Stimulated activated CD8-positive, alpha-beta memory T cell treated with anti-CD3 and anti-CD28 coated beads, Interleukin-12 subunit alpha, Interleukin-12 subunit beta, amount 100 ng/mL, for 4 hours (primary cell): ENCODE measurements around the gene PITPNC1.
"Not testable (repeated sequence)": the region's sequence is repeated elsewhere in the genome, so short reads cannot be mapped to it uniquely, and the experiment has no call there.

Experiments
- DNase-seq: peaks from one replicate; pipeline ENCODE4 v3.0.0-alpha.2; 2020; ENCODE audit warnings: low read depth

The PITPNC1 gene

GRCh38 chr17:67651218-67651579 lies 274.1 kb downstream of the PITPNC1 start:
- DNase-seq = not testable (repeated sequence)

GRCh38 chr17:67652433-67652832 lies 275.4 kb downstream of the PITPNC1 start:
- no peak for DNase-seq

- no peak for DNase-seq
These were observed 278.5 kb downstream of the PITPNC1 start for GRCh38 chr17:67655478-67656148.

- DNase-seq = no peak
These were observed 279.6 kb downstream of the PITPNC1 start for GRCh38 chr17:67656494-67657203.

GRCh38 chr17:67657596-67657995 lies 280.5 kb downstream of the PITPNC1 start:
- DNase-seq = no peak

GRCh38 chr17:67658265-67658664 lies 281.2 kb downstream of the PITPNC1 start:
- no peak for DNase-seq

- DNase-seq = no peak
These were observed 281.9 kb downstream of the PITPNC1 start for GRCh38 chr17:67659028-67659427.

- no peak for DNase-seq
These were observed 285.6 kb downstream of the PITPNC1 start for GRCh38 chr17:67662712-67663111.

- no peak for DNase-seq
These were observed 286.4 kb downstream of the PITPNC1 start for GRCh38 chr17:67663457-67663856.

- no peak for DNase-seq
These were observed 288.9 kb downstream of the PITPNC1 start for GRCh38 chr17:67666028-67666427.

GRCh38 chr17:67666710-67667109 lies 289.6 kb downstream of the PITPNC1 start:
- no peak for DNase-seq

GRCh38 chr17:67671493-67671892 lies 294.4 kb downstream of the PITPNC1 start:
- DNase-seq = no peak

GRCh38 chr17:67672592-67673335 lies 295.7 kb downstream of the PITPNC1 start:
- no peak for DNase-seq

GRCh38 chr17:67675481-67675880 lies 298.4 kb downstream of the PITPNC1 start:
- DNase-seq = no peak

GRCh38 chr17:67676305-67676704 lies 299.2 kb downstream of the PITPNC1 start:
- no peak for DNase-seq

GRCh38 chr17:67678414-67678813 lies 301.3 kb downstream of the PITPNC1 start:
- no peak for DNase-seq

GRCh38 chr17:67679225-67679624 lies 302.1 kb downstream of the PITPNC1 start:
- no peak for DNase-seq

- no peak for DNase-seq
These were observed 302.6 kb downstream of the PITPNC1 start for GRCh38 chr17:67679721-67680120.

- no peak for DNase-seq
These were observed 303.6 kb downstream of the PITPNC1 start for GRCh38 chr17:67680445-67681224.

- DNase-seq = no peak
These were observed 305.1 kb downstream of the PITPNC1 start for GRCh38 chr17:67682196-67682595.

- no peak for DNase-seq
These were observed 308.3 kb downstream of the PITPNC1 start for GRCh38 chr17:67685351-67685750.

- no peak for DNase-seq
These were observed 309.2 kb downstream of the PITPNC1 start for GRCh38 chr17:67686241-67686640.
